GM23338 (cell line): Measurements from ENCODE around the gene NBAS. TPM values are rescaled to one million over a fixed set of nuclear protein-coding genes. Genes with fewer than 3 reads are reported as not detected.

Source experiments
- ATAC-seq: fragments of 200-7000 bp; cut with Tn5 transposase; 3 replicates; pipeline ENCODE4 v1.9.1; 2020
- DNase-seq: peaks from one replicate; pipeline ENCODE4 v3.0.0-alpha.2; 2015; ENCODE audit warnings: low spot score
- H2AFZ ChIP-seq: fragments of 200-600 bp; sonication (generic); 2 replicates; pipeline ENCODE4 v1.8.0; 2016; ENCODE audit warnings: antibody characterized with exemption, mild to moderate bottlenecking, moderate library complexity
- H3F3A ChIP-seq: fragments of 200-600 bp; sonication (generic); replicated peaks from 2 replicates; pipeline ENCODE4 v1.8.0; 2017; ENCODE audit warnings: antibody characterized with exemption, mixed run types, low read depth
- H3K27ac ChIP-seq: fragments of 200-600 bp; sonication (generic); 2 replicates; pipeline ENCODE4 v1.6.1; 2016; ENCODE audit warnings: low read depth
- H3K27me3 ChIP-seq: fragments of 200-600 bp; sonication (generic); 2 replicates; pipeline ENCODE4 v1.8.0; 2016; ENCODE audit warnings: mild to moderate bottlenecking, mixed run types, moderate library complexity; ENCODE audit not compliant: insufficient read depth
- H3K36me3 ChIP-seq: fragments of 200-600 bp; sonication (generic); 2 replicates; pipeline ENCODE4 v1.8.0; 2016; ENCODE audit warnings: mild to moderate bottlenecking; ENCODE audit not compliant: insufficient read depth
- H3K4me1 ChIP-seq: fragments of 200-600 bp; sonication (generic); 2 replicates; pipeline ENCODE4 v1.8.0; 2016; ENCODE audit warnings: mild to moderate bottlenecking, moderate library complexity; ENCODE audit not compliant: insufficient read depth
- H3K4me2 ChIP-seq: fragments of 200-600 bp; sonication (generic); 2 replicates; pipeline ENCODE4 v1.7.1; 2017; ENCODE audit warnings: mixed run types
- H3K4me3 ChIP-seq: fragments of 200-600 bp; sonication (generic); 2 replicates; pipeline ENCODE4 v1.6.1; 2016; ENCODE audit warnings: mixed run types
- H3K79me2 ChIP-seq: fragments of 200-600 bp; sonication (generic); replicated peaks from 2 replicates; pipeline ENCODE4 v1.8.0; 2017; ENCODE audit warnings: mild to moderate bottlenecking; ENCODE audit not compliant: insufficient read depth
- H3K9me2 ChIP-seq: fragments of 200-600 bp; sonication (generic); 2 replicates; pipeline ENCODE4 v1.8.0; 2017; ENCODE audit not compliant: insufficient read depth
- H4K20me1 ChIP-seq: fragments of 200-600 bp; sonication (generic); replicated peaks from 2 replicates; pipeline ENCODE4 v1.8.0; 2017; ENCODE audit warnings: mild to moderate bottlenecking; ENCODE audit not compliant: insufficient read depth
- H3K27ac Mint-ChIP-seq: 2 replicates; pipeline ENCODE4 v1.8.0; 2020; ENCODE audit warnings: inconsistent platforms, mild to moderate bottlenecking, moderate library complexity, mixed read lengths
- H3K27me3 Mint-ChIP-seq: 3 replicates; pipeline ENCODE4 v1.8.0; 2022; ENCODE audit warnings: low read depth, mild to moderate bottlenecking, moderate library complexity, mixed read lengths, inconsistent platforms; ENCODE audit not compliant: insufficient read depth, poor library complexity
- H3K36me3 Mint-ChIP-seq: 3 replicates; pipeline ENCODE4 v1.8.0; 2021; ENCODE audit warnings: low read depth, mild to moderate bottlenecking, inconsistent platforms, moderate library complexity, mixed read lengths
- H3K4me1 Mint-ChIP-seq: 3 replicates; pipeline ENCODE4 v1.8.0; 2020; ENCODE audit warnings: mild to moderate bottlenecking, inconsistent platforms, mixed read lengths
- H3K4me3 Mint-ChIP-seq: 3 replicates; pipeline ENCODE4 v1.8.0; 2021; ENCODE audit warnings: moderate library complexity, mild to moderate bottlenecking, inconsistent platforms, mixed read lengths
- H3K9me3 Mint-ChIP-seq: 3 replicates; pipeline ENCODE4 v1.8.0; 2020; ENCODE audit warnings: moderate library complexity, mild to moderate bottlenecking, inconsistent platforms, mixed read lengths
- CREB1 ChIP-seq: fragments of 250-450 bp; sonication (Bioruptor Pico); IDR thresholded peaks from 2 replicates; pipeline ENCODE4 v1.5.0; 2020; ENCODE audit warnings: low read depth, mild to moderate bottlenecking, moderate library complexity
- ETS1 ChIP-seq: IDR thresholded peaks from 2 replicates; pipeline ENCODE4 v1.6.1; 2016; ENCODE audit warnings: antibody characterized with exemption
- EZH2phosphoT487 ChIP-seq: fragments of 200-600 bp; sonication (generic); IDR thresholded peaks from one replicate; pipeline ENCODE4 v1.8.1; 2018; ENCODE audit warnings: antibody characterized with exemption; ENCODE audit not compliant: unreplicated experiment
- JUNB ChIP-seq: IDR thresholded peaks from one replicate; pipeline ENCODE4 v1.6.1; 2016; ENCODE audit warnings: antibody characterized with exemption; ENCODE audit not compliant: unreplicated experiment
- NANOG ChIP-seq: IDR thresholded peaks from 2 replicates; pipeline ENCODE4 v1.6.1; 2016; ENCODE audit warnings: antibody characterized with exemption, borderline replicate concordance
- POLR2AphosphoS5 ChIP-seq: IDR thresholded peaks from 2 replicates; pipeline ENCODE4 v1.6.1; 2016; ENCODE audit warnings: antibody characterized with exemption, low read depth
- REST ChIP-seq: IDR thresholded peaks from one replicate; pipeline ENCODE4 v1.6.1; 2018; ENCODE audit warnings: antibody characterized with exemption; ENCODE audit not compliant: unreplicated experiment
- STAT1 ChIP-seq: IDR thresholded peaks from one replicate; pipeline ENCODE4 v1.6.1; 2016; ENCODE audit warnings: antibody characterized with exemption; ENCODE audit not compliant: unreplicated experiment
- polyA plus RNA-seq: library from polyadenylated mRNA; unstranded; fragments of >200 nt; fragmentation: Nextera tagmentation; extraction: Ambion mirVana; gene quantifications from 2 replicates; pipeline ENCODE4 v1.2.1, GENCODE V29; 2016
- total RNA-seq: library from RNA; depleted of rRNA; stranded (reverse); fragments of >200 nt; shearing (Covaris generic); gene quantifications from 2 replicates; pipeline ENCODE4 v1.2.3, GENCODE V29; 2014
- TF ChIP-seq, protein P1 (sequence below): fragments of 250-450 bp; sonication (Bioruptor Pico); IDR thresholded peaks from 2 replicates; pipeline ENCODE4 v1.5.0; 2020; ENCODE audit warnings: mild to moderate bottlenecking, moderate library complexity

The NBAS gene
- total and polyA plus RNA-seq, 2 experiments from 2014 or later: 24.8 to 38.9 TPM

DNA sequence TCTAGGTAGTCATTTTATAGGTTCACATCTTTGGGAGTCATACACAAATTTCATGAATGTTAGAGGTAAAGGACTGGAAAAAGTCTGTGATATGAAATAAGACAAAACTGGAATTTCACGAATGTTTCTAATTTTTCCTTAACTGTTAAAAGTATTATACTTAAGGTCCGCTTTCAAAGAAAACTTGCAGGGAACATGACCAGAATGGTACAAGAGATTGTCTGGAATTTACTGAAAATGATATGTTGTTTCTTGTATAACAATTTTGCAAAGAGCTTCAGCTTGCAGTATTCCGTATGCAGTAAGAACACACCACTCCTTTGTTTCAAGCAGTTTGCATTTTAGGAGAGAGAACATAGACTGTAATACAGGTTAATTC, 32.2 kb upstream of the NBAS start (continued):
- TF ChIP-seq REST (no peak), NANOG (no peak)

DNA sequence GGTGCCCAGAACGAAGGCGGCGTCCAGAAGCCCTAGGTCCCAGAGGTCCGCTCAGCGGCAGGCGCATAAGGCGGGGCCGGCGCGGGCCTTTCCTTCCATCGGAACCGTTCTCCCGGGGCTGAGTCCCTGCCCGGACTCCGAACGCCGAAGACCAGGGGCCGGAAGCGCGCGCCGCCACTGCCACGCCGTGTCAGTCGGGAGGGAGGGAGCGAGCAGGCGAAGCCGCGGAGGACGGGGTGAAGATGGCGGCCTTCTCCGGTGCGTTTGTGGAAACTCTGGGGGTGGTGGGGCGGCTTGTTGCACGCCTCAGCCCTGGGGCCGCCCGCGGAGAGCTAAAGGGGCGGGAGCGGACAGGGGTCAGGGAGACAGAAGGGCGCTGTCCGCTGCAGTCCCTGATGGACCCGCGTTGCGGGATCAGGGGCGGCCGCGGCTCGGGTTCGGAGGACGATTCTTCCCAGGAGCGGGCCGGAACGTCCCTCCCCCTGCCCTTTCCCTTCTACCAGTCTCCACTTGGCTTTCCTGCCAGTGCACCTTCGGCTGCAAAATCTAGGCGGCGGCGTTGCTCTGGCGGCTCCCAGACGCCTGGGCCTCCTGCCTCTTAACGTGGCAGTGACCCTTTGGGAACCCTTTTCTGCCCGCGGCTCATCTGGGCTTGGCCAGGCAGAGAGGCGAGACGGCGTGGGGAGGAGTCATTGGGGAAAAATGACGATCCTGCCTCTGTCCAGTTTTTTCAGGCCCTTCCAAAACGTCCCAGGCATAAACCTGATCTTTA, 30.7 kb upstream of the NBAS start, which contains the start of gene DDX1:
Gene DDX1, plus strand, starts transcription at position 177 of the 772 bp plus-strand sequence. Its CDS starts 66 bp downstream, at position 243.
- H3K27ac ChIP-seq: peak within 1 kb of the TSS; percentile 90
- Mint-ChIP-seq H3K27ac (peak within 1 kb of the TSS; percentile 96), H3K4me1 (peaks cover 14% of the 10 kb centered on the region), H3K4me3 (peak within 1 kb of the TSS; percentile 94), H3K9me3 (no peaks in the 10 kb centered on the region; the same call in 2 of the 3 replicates), H3K27me3 (no peaks in the 10 kb centered on the region), H3K36me3 (peaks cover 19% of the 10 kb centered on the region)
- H3K27me3 ChIP-seq: no peaks in the 10 kb centered on the region
- peak; percentile 89 for DNase-seq
- H3K36me3 ChIP-seq: peaks cover 25% of the 10 kb centered on the region
- no peaks in the 10 kb centered on the region for H3K9me2 ChIP-seq
- H3K4me2 ChIP-seq: peak within 1 kb of the TSS; percentile 95
- TF ChIP-seq POLR2AphosphoS5 (peak; percentile 96), ETS1 (peak; percentile 85), EZH2phosphoT487 (no peak), CREB1 (peak; percentile 74), REST (no peak), JUNB (no peak), NANOG (no peak), STAT1 (no peak)
- TF ChIP-seq, protein P1, sequence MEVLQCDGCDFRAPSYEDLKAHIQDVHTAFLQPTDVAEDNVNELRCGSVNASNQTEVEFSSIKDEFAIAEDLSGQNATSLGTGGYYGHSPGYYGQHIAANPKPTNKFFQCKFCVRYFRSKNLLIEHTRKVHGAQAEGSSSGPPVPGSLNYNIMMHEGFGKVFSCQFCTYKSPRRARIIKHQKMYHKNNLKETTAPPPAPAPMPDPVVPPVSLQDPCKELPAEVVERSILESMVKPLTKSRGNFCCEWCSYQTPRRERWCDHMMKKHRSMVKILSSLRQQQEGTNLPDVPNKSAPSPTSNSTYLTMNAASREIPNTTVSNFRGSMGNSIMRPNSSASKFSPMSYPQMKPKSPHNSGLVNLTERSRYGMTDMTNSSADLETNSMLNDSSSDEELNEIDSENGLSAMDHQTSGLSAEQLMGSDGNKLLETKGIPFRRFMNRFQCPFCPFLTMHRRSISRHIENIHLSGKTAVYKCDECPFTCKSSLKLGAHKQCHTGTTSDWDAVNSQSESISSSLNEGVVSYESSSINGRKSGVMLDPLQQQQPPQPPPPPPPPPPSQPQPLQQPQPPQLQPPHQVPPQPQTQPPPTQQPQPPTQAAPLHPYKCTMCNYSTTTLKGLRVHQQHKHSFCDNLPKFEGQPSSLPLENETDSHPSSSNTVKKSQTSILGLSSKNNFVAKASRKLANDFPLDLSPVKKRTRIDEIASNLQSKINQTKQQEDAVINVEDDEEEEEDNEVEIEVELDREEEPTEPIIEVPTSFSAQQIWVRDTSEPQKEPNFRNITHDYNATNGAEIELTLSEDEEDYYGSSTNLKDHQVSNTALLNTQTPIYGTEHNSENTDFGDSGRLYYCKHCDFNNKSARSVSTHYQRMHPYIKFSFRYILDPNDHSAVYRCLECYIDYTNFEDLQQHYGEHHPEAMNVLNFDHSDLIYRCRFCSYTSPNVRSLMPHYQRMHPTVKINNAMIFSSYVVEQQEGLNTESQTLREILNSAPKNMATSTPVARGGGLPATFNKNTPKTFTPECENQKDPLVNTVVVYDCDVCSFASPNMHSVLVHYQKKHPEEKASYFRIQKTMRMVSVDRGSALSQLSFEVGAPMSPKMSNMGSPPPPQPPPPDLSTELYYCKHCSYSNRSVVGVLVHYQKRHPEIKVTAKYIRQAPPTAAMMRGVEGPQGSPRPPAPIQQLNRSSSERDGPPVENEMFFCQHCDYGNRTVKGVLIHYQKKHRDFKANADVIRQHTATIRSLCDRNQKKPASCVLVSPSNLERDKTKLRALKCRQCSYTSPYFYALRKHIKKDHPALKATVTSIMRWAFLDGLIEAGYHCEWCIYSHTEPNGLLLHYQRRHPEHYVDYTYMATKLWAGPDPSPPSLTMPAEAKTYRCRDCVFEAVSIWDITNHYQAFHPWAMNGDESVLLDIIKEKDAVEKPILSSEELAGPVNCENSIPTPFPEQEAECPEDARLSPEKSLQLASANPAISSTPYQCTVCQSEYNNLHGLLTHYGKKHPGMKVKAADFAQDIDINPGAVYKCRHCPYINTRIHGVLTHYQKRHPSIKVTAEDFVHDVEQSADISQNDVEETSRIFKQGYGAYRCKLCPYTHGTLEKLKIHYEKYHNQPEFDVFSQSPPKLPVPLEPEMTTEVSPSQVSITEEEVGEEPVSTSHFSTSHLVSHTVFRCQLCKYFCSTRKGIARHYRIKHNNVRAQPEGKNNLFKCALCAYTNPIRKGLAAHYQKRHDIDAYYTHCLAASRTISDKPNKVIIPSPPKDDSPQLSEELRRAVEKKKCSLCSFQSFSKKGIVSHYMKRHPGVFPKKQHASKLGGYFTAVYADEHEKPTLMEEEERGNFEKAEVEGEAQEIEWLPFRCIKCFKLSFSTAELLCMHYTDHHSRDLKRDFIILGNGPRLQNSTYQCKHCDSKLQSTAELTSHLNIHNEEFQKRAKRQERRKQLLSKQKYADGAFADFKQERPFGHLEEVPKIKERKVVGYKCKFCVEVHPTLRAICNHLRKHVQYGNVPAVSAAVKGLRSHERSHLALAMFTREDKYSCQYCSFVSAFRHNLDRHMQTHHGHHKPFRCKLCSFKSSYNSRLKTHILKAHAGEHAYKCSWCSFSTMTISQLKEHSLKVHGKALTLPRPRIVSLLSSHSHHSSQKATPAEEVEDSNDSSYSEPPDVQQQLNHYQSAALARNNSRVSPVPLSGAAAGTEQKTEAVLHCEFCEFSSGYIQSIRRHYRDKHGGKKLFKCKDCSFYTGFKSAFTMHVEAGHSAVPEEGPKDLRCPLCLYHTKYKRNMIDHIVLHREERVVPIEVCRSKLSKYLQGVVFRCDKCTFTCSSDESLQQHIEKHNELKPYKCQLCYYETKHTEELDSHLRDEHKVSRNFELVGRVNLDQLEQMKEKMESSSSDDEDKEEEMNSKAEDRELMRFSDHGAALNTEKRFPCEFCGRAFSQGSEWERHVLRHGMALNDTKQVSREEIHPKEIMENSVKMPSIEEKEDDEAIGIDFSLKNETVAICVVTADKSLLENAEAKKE (CRISPR knock-in tag): no peak
- no peaks in the 10 kb centered on the region for H3F3A ChIP-seq
- H3K4me3 ChIP-seq: peak within 1 kb of the TSS; percentile 94
- peak; percentile 95 for ATAC-seq
- H4K20me1 ChIP-seq: peaks cover 16% of the 10 kb centered on the region
- peaks cover 40% of the 10 kb centered on the region for H3K79me2 ChIP-seq
- H3K4me1 ChIP-seq: peaks cover 11% of the 10 kb centered on the region
- H2AFZ ChIP-seq: peak within 1 kb of the TSS; percentile 94
